ENCODE results near the gene XYLB. TPM values are rescaled to one million over a fixed set of nuclear protein-coding genes. Genes with fewer than 3 reads are reported as not detected.

XYLB gene
- total and polyA plus RNA-seq, 2 of the 13 experiments (the other 11 are each of a cell fraction or from before 2014, with no cell fraction given), result 25.9 to 30.0 TPM

GRCh38 chr3:38346587-38347410 lies at the start of gene XYLB (continued):
- TF ChIP-seq POGK (CRISPR knock-in tag; conservative IDR thresholded peaks at IDR 0.05) (peak; percentile 95), CC2D1A (CRISPR knock-in tag; IDR thresholded peaks at IDR 0.05) (peak; percentile 24; the same call in 1 of the 2 replicates), PRDM15 (CRISPR knock-in tag; IDR thresholded peaks at IDR 0.05) (peak; percentile 67; the same call in 1 of the 2 replicates), ZNF83 (CRISPR knock-in tag; IDR thresholded peaks at IDR 0.05; ENCODE audit: borderline replicate concordance) (peak; percentile 85; the same call in 1 of the 2 replicates), ZNF550 (CRISPR knock-in tag; IDR thresholded peaks at IDR 0.05; ENCODE audit: borderline replicate concordance) (no peak; the same call in 1 of the 2 replicates), ZNF7 (CRISPR knock-in tag; IDR thresholded peaks at IDR 0.05) (peak; percentile 38; the same call in 1 of the 2 replicates), ZNF737 (CRISPR knock-in tag; IDR thresholded peaks at IDR 0.05; ENCODE audit: borderline replicate concordance) (no peak), MXI1 (IDR thresholded peaks at IDR 0.05; ENCODE audit: borderline replicate concordance, low read depth, low read length) (peak; percentile 92; the same call in 2 of the 3 replicates), TGIF2 (CRISPR knock-in tag; IDR thresholded peaks at IDR 0.05) (peak; percentile 93), HIC2 (CRISPR knock-in tag; IDR thresholded peaks at IDR 0.05; ENCODE audit: low read depth) (peak; percentile 73), FLYWCH1 (CRISPR knock-in tag; IDR thresholded peaks at IDR 0.05) (peak; percentile 98), RARG (CRISPR knock-in tag; IDR thresholded peaks at IDR 0.05; ENCODE audit: low read depth) (0 out of 2 replicates have a peak, but pooled peaks have one; percentile 42), SALL2 (CRISPR knock-in tag; IDR thresholded peaks at IDR 0.05) (peak; percentile 96), ZMYM3 (CRISPR knock-in tag; IDR thresholded peaks at IDR 0.05) (peak; percentile 60; the same call in 1 of the 2 replicates), ZSCAN9 (CRISPR knock-in tag; IDR thresholded peaks at IDR 0.05; ENCODE audit: borderline replicate concordance) (peak; percentile 88), ETV5 (CRISPR knock-in tag; IDR thresholded peaks at IDR 0.05; ENCODE audit: borderline replicate concordance) (peak; percentile 66; the same call in 1 of the 2 replicates), ISX (CRISPR knock-in tag; conservative IDR thresholded peaks at IDR 0.05) (no peak), KLF9 (CRISPR knock-in tag; IDR thresholded peaks at IDR 0.05; ENCODE audit: low read depth) (peak; percentile 75; the same call in 1 of the 2 replicates), GMEB1 (CRISPR knock-in tag; IDR thresholded peaks at IDR 0.05; ENCODE audit: borderline replicate concordance) (peak; percentile 93), GLI4 (CRISPR knock-in tag; IDR thresholded peaks at IDR 0.05; ENCODE audit: borderline replicate concordance) (peak; percentile 96; the same call in 1 of the 2 replicates)

All from HepG2 (cell line).